Thyroid gland (tissue), 4 donors: Measurements from ENCODE around the gene SFXN2. TPM values are rescaled to one million over a fixed set of nuclear protein-coding genes. Genes with fewer than 3 reads are reported as not detected.

Source experiments
- DNase-seq, 2 donors: peaks; one replicate each; pipeline ENCODE4 v3.0.0-alpha.2; 2019
- H3K27ac ChIP-seq, 3 donors: fragments of 200-600 bp; sonication (generic); 1 replicate in 2 of 3; 2 replicates in 1 of 3; pipeline ENCODE4 v1.5.1; 2016 to 2019; ENCODE audit warnings: mild to moderate bottlenecking in 1 of 3, moderate library complexity in 1 of 3
- H3K27me3 ChIP-seq: fragments of 200-600 bp; sonication (generic); one replicate; pipeline ENCODE4 v1.5.1; 2019
- H3K36me3 ChIP-seq, 2 donors: fragments of 200-600 bp; sonication (generic); one replicate each; pipeline ENCODE4 v1.5.1; 2016 to 2019
- H3K4me1 ChIP-seq, 2 donors: fragments of 200-600 bp; sonication (generic); one replicate each; pipeline ENCODE4 v1.5.1; 2017 to 2019
- H3K4me3 ChIP-seq, 3 donors: fragments of 200-600 bp; sonication (generic); replicated peaks in 1 of 3; 1 replicate in 2 of 3; 2 replicates in 1 of 3; pipeline ENCODE4 v1.5.1; 2016; ENCODE audit warnings: mild to moderate bottlenecking in 1 of 3
- H3K9me3 ChIP-seq: fragments of 200-600 bp; sonication (generic); one replicate; pipeline ENCODE4 v1.5.1; 2017
- POLR2A ChIP-seq, 2 donors: fragments of 450-650 bp; IDR thresholded peaks; one replicate each; pipeline ENCODE4 v1.6.1; 2017; ENCODE audit warnings: antibody characterized with exemption in 2 of 2, mild to moderate bottlenecking in 2 of 2, moderate library complexity in 1 of 2
- WGBS, 2 donors: methylation state at CpG; one replicate each; pipeline ENCODE4 v1.1.5; 2017; 5-methylcytosine and 5-hydroxymethylcytosine counted together
- intact Hi-C: fragments of 100-400 bp; cut with DNase I; formaldehyde crosslinking; loops from one replicate; pipeline ENCODE4 v1.15.1; 2023
- total RNA-seq, 4 donors: library from RNA; depleted of rRNA; stranded (reverse); fragments of >200 nt; gene quantifications; one replicate each; pipeline ENCODE4 v1.2.3, GENCODE V29; 2016
- TF ChIP-seq, protein P1 (sequence below), 6 experiments: fragments of 200-600 bp in 3 of 6; fragments of 450-650 bp in 3 of 6; sonication (generic) in 3 of 6; IDR thresholded peaks; one replicate each; pipeline ENCODE4 v1.5.1; 2016 to 2019; ENCODE audit warnings: antibody characterized with exemption in 6 of 6, mild to moderate bottlenecking in 2 of 6, inconsistent platforms in 1 of 6, moderate library complexity in 1 of 6

Gene SFXN2
- total RNA-seq, 4 donors from 2014 or later, result 5.1 to 38.4 (median 20.9) TPM

DNA sequence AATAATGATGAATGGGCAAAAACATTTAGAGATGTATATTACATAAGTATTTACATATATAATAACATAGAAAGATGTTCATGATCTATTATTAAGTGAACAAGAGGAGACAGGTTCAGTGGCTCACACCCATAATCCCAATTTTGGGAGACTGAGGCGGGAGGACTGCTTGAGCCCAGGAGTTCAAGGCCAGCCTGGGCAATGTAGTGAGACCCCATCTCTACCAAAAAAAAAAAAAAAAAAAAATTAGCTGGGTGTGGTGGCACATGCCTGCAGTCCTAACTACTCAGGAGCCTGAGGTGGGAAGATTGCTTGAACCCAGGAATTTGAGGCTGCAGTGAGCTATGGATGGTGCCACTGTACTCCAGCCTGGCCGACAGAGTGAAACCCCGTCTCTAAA, 12.6 kb upstream of the SFXN2 start:
- WGBS, 2 donors, result 97 to 99% methylated on average over 3 of the region's 3 CpGs
- Histone ChIP-seq H3K27ac (no peak overlapping the region), H3K4me3 (no peak overlapping the region), H3K9me3 (no peaks in the 10 kb centered on the region), H3K36me3 (peaks cover 9 to 17% of the 10 kb centered on the region in 2 donors), H3K4me1 (peaks cover 0 to 5% of the 10 kb centered on the region in 2 donors), H3K27me3 (no peaks in the 10 kb centered on the region)
- intact Hi-C loops, result no loop called here
- DNase-seq, result no peak
- TF ChIP-seq POLR2A (IDR thresholded peaks at IDR 0.05), result no peak
- TF ChIP-seq, protein P1, sequence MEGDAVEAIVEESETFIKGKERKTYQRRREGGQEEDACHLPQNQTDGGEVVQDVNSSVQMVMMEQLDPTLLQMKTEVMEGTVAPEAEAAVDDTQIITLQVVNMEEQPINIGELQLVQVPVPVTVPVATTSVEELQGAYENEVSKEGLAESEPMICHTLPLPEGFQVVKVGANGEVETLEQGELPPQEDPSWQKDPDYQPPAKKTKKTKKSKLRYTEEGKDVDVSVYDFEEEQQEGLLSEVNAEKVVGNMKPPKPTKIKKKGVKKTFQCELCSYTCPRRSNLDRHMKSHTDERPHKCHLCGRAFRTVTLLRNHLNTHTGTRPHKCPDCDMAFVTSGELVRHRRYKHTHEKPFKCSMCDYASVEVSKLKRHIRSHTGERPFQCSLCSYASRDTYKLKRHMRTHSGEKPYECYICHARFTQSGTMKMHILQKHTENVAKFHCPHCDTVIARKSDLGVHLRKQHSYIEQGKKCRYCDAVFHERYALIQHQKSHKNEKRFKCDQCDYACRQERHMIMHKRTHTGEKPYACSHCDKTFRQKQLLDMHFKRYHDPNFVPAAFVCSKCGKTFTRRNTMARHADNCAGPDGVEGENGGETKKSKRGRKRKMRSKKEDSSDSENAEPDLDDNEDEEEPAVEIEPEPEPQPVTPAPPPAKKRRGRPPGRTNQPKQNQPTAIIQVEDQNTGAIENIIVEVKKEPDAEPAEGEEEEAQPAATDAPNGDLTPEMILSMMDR (IDR thresholded peaks at IDR 0.05), result no peak

DNA sequence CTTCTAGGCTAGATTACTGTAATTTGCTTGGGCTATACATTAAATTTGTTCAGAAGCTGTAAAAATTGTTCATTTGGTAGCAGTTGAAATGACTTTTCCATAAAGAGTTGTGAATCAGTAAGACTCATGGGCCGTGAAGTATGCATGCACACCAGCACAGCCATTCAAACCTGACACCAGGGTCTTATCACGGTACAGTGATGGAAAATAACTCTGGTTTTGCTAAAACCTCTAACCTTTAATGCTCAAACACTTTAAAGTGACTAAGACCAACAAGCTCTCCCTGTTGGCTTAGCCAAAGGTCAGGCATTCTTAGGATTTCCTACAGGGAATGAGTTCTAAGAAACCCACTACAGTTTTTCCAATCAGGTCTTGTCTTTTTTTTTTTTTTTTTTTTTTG, 11.7 kb upstream of the SFXN2 start:
- Histone ChIP-seq H3K9me3 (no peaks in the 10 kb centered on the region), H3K4me3 (no peak overlapping the region), H3K36me3 (peaks cover 8 to 14% of the 10 kb centered on the region in 2 donors), H3K27me3 (no peaks in the 10 kb centered on the region), H3K27ac (no peak overlapping the region), H3K4me1 (peaks cover 0 to 5% of the 10 kb centered on the region in 2 donors)
- DNase-seq, result no peak
- 76 to 86% methylated on average over 2 of the region's 2 CpGs for WGBS, 2 donors
- intact Hi-C loops, result no loop called here
- TF ChIP-seq, protein P1 (IDR thresholded peaks at IDR 0.05), result no peak
- no peak for TF ChIP-seq POLR2A (IDR thresholded peaks at IDR 0.05)

DNA sequence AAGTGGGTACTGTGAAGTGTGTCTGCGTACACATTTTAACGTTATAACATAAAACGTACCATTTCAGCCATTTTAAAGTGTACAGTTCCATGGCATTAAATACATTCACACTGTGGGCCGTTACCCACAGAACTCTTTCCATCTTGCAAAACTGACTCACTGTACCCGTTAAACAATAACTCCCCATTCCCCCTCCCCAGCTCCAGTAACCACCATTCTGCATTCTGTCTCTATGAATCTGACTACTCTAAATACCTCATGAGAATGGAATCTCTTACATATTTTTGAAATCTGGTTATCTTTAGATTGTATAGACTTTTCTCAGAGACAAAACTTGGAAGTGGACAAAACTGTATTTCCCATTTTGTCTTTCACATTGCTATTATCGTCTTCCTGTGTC, 9.5 kb upstream of the SFXN2 start:
- DNase-seq, result no peak
- no peaks in the 10 kb centered on the region for H3K36me3 ChIP-seq
- peaks cover 0 to 5% of the 10 kb centered on the region in 2 donors for H3K4me1 ChIP-seq
- H3K27ac ChIP-seq, result no peak overlapping the region
- no peaks in the 10 kb centered on the region for H3K9me3 ChIP-seq
- no peak for TF ChIP-seq POLR2A (IDR thresholded peaks at IDR 0.05)
- TF ChIP-seq, protein P1 (IDR thresholded peaks at IDR 0.05), result no peak
- no peak overlapping the region for H3K4me3 ChIP-seq
- intact Hi-C loops, result no loop called here
- H3K27me3 ChIP-seq, result no peaks in the 10 kb centered on the region
- 82 to 88% methylated on average over 6 of the region's 6 CpGs for whole genome bisulfite sequencing, 2 donors

DNA sequence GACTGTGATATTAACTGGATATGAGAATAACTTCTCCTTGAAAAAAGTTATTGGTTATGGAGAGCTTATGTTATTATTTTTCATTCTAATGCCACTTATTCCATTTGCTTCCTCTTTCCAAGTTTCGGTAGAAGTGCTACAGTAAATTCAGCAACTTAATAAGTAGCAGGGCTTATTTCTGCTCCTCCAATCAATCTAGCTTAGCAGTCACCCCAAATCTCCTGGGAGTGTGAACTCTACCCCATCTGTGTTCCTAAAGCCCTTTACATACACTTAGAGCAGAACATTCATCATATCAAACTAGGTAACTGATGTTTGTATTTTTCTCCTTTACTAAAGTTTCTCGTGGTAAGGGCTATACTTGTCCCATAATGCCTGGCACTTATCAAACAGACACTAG, 8.9 kb upstream of the SFXN2 start:
- no peak overlapping the region for H3K4me3 ChIP-seq
- intact Hi-C loops, result no loop called here
- no peaks in the 10 kb centered on the region for H3K36me3 ChIP-seq
- no peak for DNase-seq
- no peak for TF ChIP-seq POLR2A (IDR thresholded peaks at IDR 0.05)
- TF ChIP-seq, protein P1 (IDR thresholded peaks at IDR 0.05), result no peak
- no peaks in the 10 kb centered on the region for H3K9me3 ChIP-seq
- H3K4me1 ChIP-seq, result peaks cover 0 to 5% of the 10 kb centered on the region in 2 donors
- WGBS, 2 donors, result 80 to 83% methylated on average over 2 of the region's 2 CpGs
- no peaks in the 10 kb centered on the region for H3K27me3 ChIP-seq
- no peak overlapping the region for H3K27ac ChIP-seq

DNA sequence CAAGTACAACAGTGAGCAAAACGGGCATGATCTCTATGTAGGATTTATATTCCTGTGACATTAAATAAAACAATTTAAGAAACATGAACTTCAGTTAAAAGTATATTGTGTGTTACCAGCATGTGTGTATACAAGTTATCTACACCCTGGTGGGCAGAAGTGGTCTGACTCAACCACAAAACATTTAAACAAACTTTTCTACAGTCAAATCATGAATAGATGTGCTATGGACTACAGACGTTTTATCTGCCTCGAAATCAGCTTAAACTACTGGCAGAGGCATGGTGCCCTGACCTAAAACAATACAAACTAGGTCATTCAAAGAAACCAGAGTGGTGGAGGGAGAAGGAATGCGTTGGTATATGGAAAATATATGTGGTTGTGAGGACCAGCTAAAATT, 3.8 kb upstream of the SFXN2 start:
- TF ChIP-seq POLR2A (IDR thresholded peaks at IDR 0.05), result no peak
- TF ChIP-seq, protein P1 (IDR thresholded peaks at IDR 0.05), result no peak
- no peaks in the 10 kb centered on the region for H3K9me3 ChIP-seq
- intact Hi-C loops, result no loop called here
- H3K27ac ChIP-seq, result no peak overlapping the region
- no peaks in the 10 kb centered on the region for H3K36me3 ChIP-seq
- H3K4me3 ChIP-seq, result no peak overlapping the region
- 35 to 51% methylated on average over 4 of the region's 4 CpGs for WGBS, 2 donors
- H3K4me1 ChIP-seq, result peaks cover 0 to 6% of the 10 kb centered on the region in 2 donors
- no peak for DNase-seq
- no peaks in the 10 kb centered on the region for H3K27me3 ChIP-seq
